Keratinocyte (primary cell): ENCODE results near the gene RAB34. TPM values are rescaled to one million over a fixed set of nuclear protein-coding genes. Genes with fewer than 3 reads are reported as not detected.

Experiments used
- DNase-seq: peaks from one replicate; pipeline ENCODE4 v3.0.0-alpha.2; 2011; ENCODE audit warnings: low read depth, missing footprints, low spot score
- FAIRE-seq: peaks from 2 replicates; lab custom pipeline; 2011; peaks lifted over from hg19 to GRCh38; lab: Jason Lieb, UNC
- H2AFZ ChIP-seq: 2 replicates; pipeline ENCODE4 v1.6.0; 2012; ENCODE audit warnings: low read length, control low read depth, inconsistent platforms; ENCODE audit not compliant: control insufficient read depth
- H3K27ac ChIP-seq: 2 replicates; pipeline ENCODE4 v1.5.1; 2011; ENCODE audit warnings: low read length; ENCODE audit not compliant: control insufficient read depth, insufficient read depth
- H3K27me3 ChIP-seq: 3 replicates; pipeline ENCODE4 v1.6.0; 2011; ENCODE audit warnings: low read length; ENCODE audit not compliant: control insufficient read depth, insufficient read depth; ENCODE audit errors: extremely low read depth
- H3K36me3 ChIP-seq, 2 experiments: 2 replicates in 1 of 2; 3 replicates in 1 of 2; pipeline ENCODE4 v1.5.1; 2011; ENCODE audit warnings: low read length in 2 of 2, mild to moderate bottlenecking in 1 of 2; ENCODE audit not compliant: control insufficient read depth in 2 of 2, insufficient read depth in 2 of 2; ENCODE audit errors: extremely low read depth in 1 of 2
- H3K4me1 ChIP-seq: 3 replicates; pipeline ENCODE4 v1.5.1; 2011; ENCODE audit warnings: low read length; ENCODE audit not compliant: control insufficient read depth, insufficient read depth; ENCODE audit errors: extremely low read depth
- H3K4me2 ChIP-seq: 3 replicates; pipeline ENCODE4 v1.6.0; 2011; ENCODE audit warnings: low read depth, low read length; ENCODE audit not compliant: control insufficient read depth, insufficient read depth; ENCODE audit errors: extremely low read depth
- H3K4me3 ChIP-seq, 3 experiments: fragments of 200-600 bp in 1 of 3; sonication (generic) in 1 of 3; 2 replicates in 2 of 3; 3 replicates in 1 of 3; pipeline ENCODE4 v1.5.1; 2011 to 2016; ENCODE audit warnings: low read length in 3 of 3, mild to moderate bottlenecking in 3 of 3, control low read depth in 2 of 3, inconsistent platforms in 1 of 3, low read depth in 1 of 3, mixed read lengths in 1 of 3, mixed run types in 1 of 3, moderate library complexity in 1 of 3; ENCODE audit not compliant: control insufficient read depth in 2 of 3, insufficient read depth in 2 of 3; ENCODE audit errors: extremely low read depth in 1 of 3
- H3K79me2 ChIP-seq: 2 replicates; pipeline ENCODE4 v1.6.0; 2012; ENCODE audit warnings: low read length; ENCODE audit not compliant: control insufficient read depth, insufficient read depth
- H3K9ac ChIP-seq: 3 replicates; pipeline ENCODE4 v1.6.0; 2011; ENCODE audit warnings: low read length; ENCODE audit not compliant: control insufficient read depth, insufficient read depth; ENCODE audit errors: extremely low read depth
- H3K9me1 ChIP-seq: 3 replicates; pipeline ENCODE4 v1.6.0; 2011; ENCODE audit warnings: low read length; ENCODE audit not compliant: control insufficient read depth, insufficient read depth; ENCODE audit errors: extremely low read depth
- H3K9me3 ChIP-seq: 2 replicates; pipeline ENCODE4 v1.5.1; 2012; ENCODE audit warnings: low read depth, low read length; ENCODE audit not compliant: control insufficient read depth
- H4K20me1 ChIP-seq: 3 replicates; pipeline ENCODE4 v1.6.0; 2011; ENCODE audit warnings: low read length; ENCODE audit not compliant: control insufficient read depth, insufficient read depth; ENCODE audit errors: extremely low read depth
- EZH2 ChIP-seq: IDR thresholded peaks from one replicate; pipeline ENCODE4 v1.6.1; 2012; ENCODE audit warnings: inconsistent platforms, mild to moderate bottlenecking, low read length, moderate library complexity
- dilution Hi-C: fragments of 300-500 bp; cut with MboI; formaldehyde crosslinking; loops from one replicate; pipeline ENCODE4 v1.7.0; 2020; ENCODE audit warnings: low sequenced_read_pairs; ENCODE audit not compliant: extremely low pct_ligation_motif_present
- polyA plus RNA-seq, 5 experiments: library from polyadenylated mRNA; depleted of rRNA in 3 of 5; stranded (reverse) in 3 of 5; stranded (forward) in 1 of 5; unstranded in 1 of 5; fragments of >200 nt; gene quantifications; 1 replicate in 1 of 5; 2 replicates in 3 of 5; 3 replicates in 1 of 5; pipeline versions ENCODE4 v1.2.1 to v1.2.3, GENCODE V29; 2011 to 2012; ENCODE audit warnings: missing spikeins in 2 of 5, low read depth in 1 of 5, low replicate concordance in 1 of 5
- TF ChIP-seq, protein P1 (sequence below), 3 experiments: IDR thresholded peaks in 1 of 3; conservative IDR thresholded peaks in 1 of 3; optimal IDR thresholded peaks in 1 of 3; 2 replicates in 2 of 3; 3 replicates in 1 of 3; pipeline versions ENCODE3 to v1.5.1; 2011; ENCODE audit warnings: low read length in 3 of 3, mild to moderate bottlenecking in 3 of 3, moderate library complexity in 2 of 3, control low read depth in 1 of 3, inconsistent platforms in 1 of 3; ENCODE audit not compliant: insufficient read depth in 2 of 3; ENCODE audit errors: extremely low read depth in 1 of 3

RAB34 gene
- polyA plus RNA-seq, 1 donor (not counting 4 experiments of a cell fraction or from before 2014, with no cell fraction given), result 134 TPM

DNA sequence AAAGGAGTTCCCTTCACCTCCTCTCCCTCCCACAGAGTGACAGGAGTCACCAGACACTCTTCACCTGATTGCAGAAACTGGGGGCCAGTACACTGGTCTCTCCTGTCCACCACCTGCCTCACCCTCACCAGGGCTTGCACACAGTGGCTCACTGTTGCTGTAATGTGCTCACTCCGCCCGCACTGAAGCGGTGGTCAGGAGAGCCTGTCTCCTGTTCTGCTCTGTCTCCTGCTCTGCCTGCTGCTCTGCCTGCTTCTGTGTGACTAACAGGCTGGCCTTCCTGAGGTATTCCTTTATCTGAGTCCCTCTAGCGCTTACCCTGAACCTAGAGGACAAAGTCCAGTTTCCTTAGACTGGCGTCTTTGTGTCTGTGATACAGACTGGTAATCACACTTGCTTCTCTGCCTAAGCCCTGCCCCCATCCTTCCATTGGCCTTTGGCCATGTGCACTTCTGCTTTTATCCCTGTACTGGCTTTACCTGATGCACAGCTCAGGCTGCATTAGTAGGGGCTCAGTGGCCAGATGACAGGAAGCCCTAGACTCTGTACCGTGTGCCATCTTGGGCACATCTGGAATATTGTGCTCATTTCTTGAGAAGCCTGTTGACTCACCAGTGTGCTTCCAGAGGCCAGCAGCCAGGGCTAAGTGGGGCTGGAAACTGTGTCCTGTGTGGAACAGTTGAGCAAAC lies 19.3 kb downstream of the RAB34 start:
- H3K4me2 ChIP-seq, result no peak overlapping the region
- FAIRE-seq (no peak), DNase-seq (no peak)
- H3K9ac ChIP-seq, result no peak overlapping the region
- no peaks in the 10 kb centered on the region for H3K79me2 ChIP-seq
- no peak overlapping the region for H3K4me3 ChIP-seq
- no peaks in the 10 kb centered on the region for H4K20me1 ChIP-seq
- H3K27me3 ChIP-seq, result no peaks in the 10 kb centered on the region
- dilution Hi-C loops, result no loop called here
- no peak overlapping the region for H2AFZ ChIP-seq
- no peaks in the 10 kb centered on the region for H3K4me1 ChIP-seq
- no peaks in the 10 kb centered on the region for H3K9me3 ChIP-seq
- H3K27ac ChIP-seq, result no peak overlapping the region
- H3K9me1 ChIP-seq, result no peaks in the 10 kb centered on the region
- peaks cover 61 to 65% of the 10 kb centered on the region in 2 experiments for H3K36me3 ChIP-seq
- TF ChIP-seq, protein P1, sequence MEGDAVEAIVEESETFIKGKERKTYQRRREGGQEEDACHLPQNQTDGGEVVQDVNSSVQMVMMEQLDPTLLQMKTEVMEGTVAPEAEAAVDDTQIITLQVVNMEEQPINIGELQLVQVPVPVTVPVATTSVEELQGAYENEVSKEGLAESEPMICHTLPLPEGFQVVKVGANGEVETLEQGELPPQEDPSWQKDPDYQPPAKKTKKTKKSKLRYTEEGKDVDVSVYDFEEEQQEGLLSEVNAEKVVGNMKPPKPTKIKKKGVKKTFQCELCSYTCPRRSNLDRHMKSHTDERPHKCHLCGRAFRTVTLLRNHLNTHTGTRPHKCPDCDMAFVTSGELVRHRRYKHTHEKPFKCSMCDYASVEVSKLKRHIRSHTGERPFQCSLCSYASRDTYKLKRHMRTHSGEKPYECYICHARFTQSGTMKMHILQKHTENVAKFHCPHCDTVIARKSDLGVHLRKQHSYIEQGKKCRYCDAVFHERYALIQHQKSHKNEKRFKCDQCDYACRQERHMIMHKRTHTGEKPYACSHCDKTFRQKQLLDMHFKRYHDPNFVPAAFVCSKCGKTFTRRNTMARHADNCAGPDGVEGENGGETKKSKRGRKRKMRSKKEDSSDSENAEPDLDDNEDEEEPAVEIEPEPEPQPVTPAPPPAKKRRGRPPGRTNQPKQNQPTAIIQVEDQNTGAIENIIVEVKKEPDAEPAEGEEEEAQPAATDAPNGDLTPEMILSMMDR (optimal IDR thresholded peaks at IDR 0.05 in 1 of 3, IDR thresholded peaks at IDR 0.05 in 1 of 3, conservative IDR thresholded peaks at IDR 0.05 in 1 of 3; ENCODE audit: extremely low read depth in 1 of 3, insufficient read depth in 2 of 3, low read length in 3 of 3), result no peak
- no peak for TF ChIP-seq EZH2

DNA sequence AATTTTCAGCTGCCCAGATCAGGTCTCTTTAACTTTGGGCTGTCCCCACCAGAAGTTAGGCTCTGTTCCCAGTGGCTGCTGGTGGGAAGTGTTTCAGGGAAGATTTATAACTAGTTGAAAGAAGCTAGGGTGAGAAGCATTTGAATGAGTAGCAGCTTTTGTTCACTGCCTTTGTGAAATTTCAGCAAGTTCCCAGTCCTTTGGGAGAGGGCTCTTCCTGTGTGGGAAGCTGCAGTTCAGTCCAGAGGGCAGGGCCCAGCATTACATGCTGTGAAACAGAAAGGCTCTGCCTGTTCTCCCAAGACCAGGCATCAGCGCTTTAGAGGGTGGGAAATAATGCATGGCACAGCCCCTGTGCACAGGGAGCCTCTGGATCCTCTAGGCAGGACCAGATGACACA lies 23.8 kb downstream of the RAB34 start:
- no peak overlapping the region for H3K27ac ChIP-seq
- H3K4me3 ChIP-seq, result no peak overlapping the region
- H3K4me1 ChIP-seq, result no peaks in the 10 kb centered on the region
- H3K79me2 ChIP-seq, result no peaks in the 10 kb centered on the region
- H3K9me1 ChIP-seq, result no peaks in the 10 kb centered on the region
- TF ChIP-seq, protein P1 (optimal IDR thresholded peaks at IDR 0.05 in 1 of 3, IDR thresholded peaks at IDR 0.05 in 1 of 3, conservative IDR thresholded peaks at IDR 0.05 in 1 of 3; ENCODE audit: extremely low read depth in 1 of 3, insufficient read depth in 2 of 3, low read length in 3 of 3), result no peak
- no peak for TF ChIP-seq EZH2
- H3K27me3 ChIP-seq, result no peaks in the 10 kb centered on the region
- FAIRE-seq (no peak), DNase-seq (no peak)
- no peaks in the 10 kb centered on the region for H4K20me1 ChIP-seq
- no peak overlapping the region for H3K9ac ChIP-seq
- no peaks in the 10 kb centered on the region for H3K9me3 ChIP-seq
- dilution Hi-C loops, result no loop called here
- peaks cover 45 to 55% of the 10 kb centered on the region in 2 experiments for H3K36me3 ChIP-seq
- no peak overlapping the region for H2AFZ ChIP-seq
- no peak overlapping the region for H3K4me2 ChIP-seq
